Calu3 (cell line): ENCODE results near the gene PPFIA1. TPM values are rescaled to one million over a fixed set of nuclear protein-coding genes. Genes with fewer than 3 reads are reported as not detected.
A peak's percentile ranks its signal among the peaks of the same experiment; 100 is the strongest.
"Not testable (repeated sequence)": the region's sequence is repeated elsewhere in the genome, so short reads cannot be mapped to it uniquely, and the experiment has no call there.

ENCODE experiments used
- BruUV-seq: library from RNA; stranded (reverse); fragments of 400-500 nt; replicated peaks from 2 replicates; lab custom pipeline; 2021; lab: Mats Ljungman, UMichigan
- CTCF ChIA-PET: fragments of 300-600 bp; sonication (Branson Sonifier 250); formaldehyde crosslinking; loops from one replicate; lab custom pipeline; 2022; ENCODE audit warnings: antibody characterized with exemption; lab: Charles Lee
- DNase-seq: peaks from one replicate; pipeline ENCODE4 v3.0.0; 2022
- H3K27ac Mint-ChIP-seq: one replicate; pipeline ENCODE4 v1.8.0; 2022; ENCODE audit warnings: mixed read lengths; ENCODE audit not compliant: unreplicated experiment
- H3K27me3 Mint-ChIP-seq: one replicate; pipeline ENCODE4 v1.8.0; 2022; ENCODE audit warnings: mixed read lengths; ENCODE audit not compliant: unreplicated experiment
- H3K36me3 Mint-ChIP-seq: one replicate; pipeline ENCODE4 v1.8.0; 2022; ENCODE audit warnings: mild to moderate bottlenecking, moderate library complexity, mixed read lengths; ENCODE audit not compliant: insufficient read depth, unreplicated experiment
- H3K4me1 Mint-ChIP-seq: one replicate; pipeline ENCODE4 v1.8.0; 2022; ENCODE audit warnings: mild to moderate bottlenecking, low read depth, mixed read lengths; ENCODE audit not compliant: unreplicated experiment
- H3K4me3 Mint-ChIP-seq: one replicate; pipeline ENCODE4 v1.8.0; 2022; ENCODE audit warnings: mild to moderate bottlenecking, low read depth, moderate library complexity, mixed read lengths; ENCODE audit not compliant: unreplicated experiment
- H3K9me3 Mint-ChIP-seq: one replicate; pipeline ENCODE4 v1.8.0; 2022; ENCODE audit warnings: low read depth, mixed read lengths; ENCODE audit not compliant: unreplicated experiment
- CTCF ChIP-seq: fragments of 200-600 bp; IDR thresholded peaks from one replicate; pipeline ENCODE4 v1.8.0; 2022; ENCODE audit warnings: antibody characterized with exemption; ENCODE audit not compliant: unreplicated experiment
- intact Hi-C: fragments of 100-400 bp; cut with micrococcal nuclease; formaldehyde crosslinking; loops from one replicate; pipeline ENCODE4 v1.10.0; 2022; ENCODE audit not compliant: unreplicated experiment
- total RNA-seq: library from RNA; stranded (reverse); gene quantifications from 2 replicates; pipeline ENCODE4 v1.2.3, GENCODE V29; 2022

The PPFIA1 gene
- total RNA-seq, 1 experiment from 2014 or later: 84.0 TPM

GRCh38 chr11:70387564-70387963 is 117.1 kb downstream of the PPFIA1 start:
- no peak for DNase-seq
- H3K4me1 Mint-ChIP-seq: peaks cover 7% of the 10 kb centered on the region
- H3K36me3 Mint-ChIP-seq: peaks cover 59% of the 10 kb centered on the region
- TF ChIP-seq CTCF: no peak
- H3K9me3 Mint-ChIP-seq: no peaks in the 10 kb centered on the region
- CTCF ChIA-PET: interaction anchor here (1.5 kb wide), 1 partner anchor 9 kb away, joined by 4 read pairs; no protein-coding TSS in a partner anchor
- intact Hi-C loops: no loop called here
- H3K27ac Mint-ChIP-seq: peak overlapping the region; percentile 37
- H3K27me3 Mint-ChIP-seq: no peaks in the 10 kb centered on the region
- no peak overlapping the region for H3K4me3 Mint-ChIP-seq
- no TSS peak for BruUV-seq

GRCh38 chr11:70389201-70389600 is 118.7 kb downstream of the PPFIA1 start:
- Mint-ChIP-seq H3K4me3 (no peak overlapping the region), H3K36me3 (peaks cover 58% of the 10 kb centered on the region), H3K9me3 (no peaks in the 10 kb centered on the region), H3K27ac (no peak overlapping the region), H3K27me3 (no peaks in the 10 kb centered on the region), H3K4me1 (peaks cover 7% of the 10 kb centered on the region)
- CTCF ChIA-PET: no interaction called here
- BruUV-seq: no TSS peak
- TF ChIP-seq CTCF: no peak
- intact Hi-C loops: no loop called here
- DNase-seq: no peak

- H3K27me3 Mint-ChIP-seq, H3K4me3 Mint-ChIP-seq, DNase-seq, BruUV-seq, H3K9me3 Mint-ChIP-seq, intact Hi-C loops, H3K4me1 Mint-ChIP-seq, H3K27ac Mint-ChIP-seq, CTCF ChIA-PET: not testable (repeated sequence)
- peaks cover 41% of the 10 kb centered on the region for H3K36me3 Mint-ChIP-seq
Measured at GRCh38 chr11:70390882-70391281, 120.4 kb downstream of the PPFIA1 start.

GRCh38 chr11:70394211-70394950 is 123.9 kb downstream of the PPFIA1 start:
- no peaks in the 10 kb centered on the region for H3K9me3 Mint-ChIP-seq
- H3K36me3 Mint-ChIP-seq: peaks cover 45% of the 10 kb centered on the region
- H3K4me1 Mint-ChIP-seq: peaks cover 14% of the 10 kb centered on the region
- H3K27me3 Mint-ChIP-seq: no peaks in the 10 kb centered on the region
- CTCF ChIA-PET: no interaction called here
- no peak overlapping the region for H3K27ac Mint-ChIP-seq
- TF ChIP-seq CTCF: no peak
- intact Hi-C loops: no loop called here
- DNase-seq: no peak
- BruUV-seq: no TSS peak
- no peak overlapping the region for H3K4me3 Mint-ChIP-seq
